H9 (cell line): Measurements from ENCODE around the gene NFS1. TPM values are rescaled to one million over a fixed set of nuclear protein-coding genes. Genes with fewer than 3 reads are reported as not detected.

ENCODE experiments used
- DNase-seq: peaks from one replicate; pipeline ENCODE4 v3.0.0-alpha.2; 2017
- H2AFZ ChIP-seq: one replicate; pipeline ENCODE4 v1.6.1; 2013; ENCODE audit warnings: mild to moderate bottlenecking, low read length, control low read depth, moderate library complexity
- H2AK5ac ChIP-seq: 2 replicates; pipeline ENCODE4 v1.6.1; 2013; ENCODE audit warnings: low read length, control low read depth, mixed read lengths; ENCODE audit not compliant: insufficient read length
- H2BK120ac ChIP-seq: one replicate; pipeline ENCODE4 v1.6.1; 2013; ENCODE audit warnings: low read depth, mild to moderate bottlenecking, low read length, control low read depth, inconsistent platforms; ENCODE audit not compliant: poor library complexity, severe bottlenecking
- H2BK12ac ChIP-seq: 2 replicates; pipeline ENCODE4 v1.6.1; 2013; ENCODE audit warnings: low read length, control low read depth, mixed read lengths, low read depth; ENCODE audit not compliant: insufficient read length
- H2BK15ac ChIP-seq: 2 replicates; pipeline ENCODE4 v1.6.1; 2013; ENCODE audit warnings: low read depth, low read length, control low read depth
- H2BK20ac ChIP-seq: one replicate; pipeline ENCODE4 v1.6.1; 2013; ENCODE audit warnings: low read depth, mild to moderate bottlenecking, low read length, control low read depth, inconsistent platforms; ENCODE audit not compliant: poor library complexity, severe bottlenecking
- H2BK5ac ChIP-seq: 2 replicates; pipeline ENCODE4 v1.6.1; 2013; ENCODE audit warnings: low read length, control low read depth, mixed read lengths; ENCODE audit not compliant: insufficient read length
- H3K14ac ChIP-seq: 2 replicates; pipeline ENCODE4 v1.6.1; 2013; ENCODE audit warnings: low read length, control low read depth; ENCODE audit not compliant: insufficient read depth
- H3K18ac ChIP-seq: 2 replicates; pipeline ENCODE4 v1.6.1; 2013; ENCODE audit warnings: low read depth, mild to moderate bottlenecking, mixed read lengths, low read length, control low read depth; ENCODE audit not compliant: insufficient read length
- H3K23ac ChIP-seq: 2 replicates; pipeline ENCODE4 v1.6.1; 2013; ENCODE audit warnings: low read length, control low read depth, mixed read lengths, low read depth; ENCODE audit not compliant: insufficient read length
- H3K23me2 ChIP-seq: 2 replicates; pipeline ENCODE4 v1.6.1; 2013; ENCODE audit warnings: low read depth, mild to moderate bottlenecking, mixed read lengths, low read length, control low read depth; ENCODE audit not compliant: insufficient read length, poor library complexity, severe bottlenecking
- H3K27ac ChIP-seq: 2 replicates; pipeline ENCODE4 v1.5.1; 2013; ENCODE audit warnings: low read length, control low read depth, mixed read lengths, low read depth; ENCODE audit not compliant: insufficient read length
- H3K27me3 ChIP-seq: 2 replicates; pipeline ENCODE4 v1.6.1; 2013; ENCODE audit warnings: low read length, control low read depth, inconsistent platforms; ENCODE audit not compliant: insufficient read depth
- H3K4ac ChIP-seq: 2 replicates; pipeline ENCODE4 v1.6.1; 2013; ENCODE audit warnings: low read depth, mild to moderate bottlenecking, control low read depth, inconsistent platforms, low read length, moderate library complexity
- H3K4me1 ChIP-seq: 2 replicates; pipeline ENCODE4 v1.6.1; 2013; ENCODE audit warnings: low read length, control low read depth, inconsistent platforms; ENCODE audit not compliant: insufficient read depth
- H3K4me2 ChIP-seq: 2 replicates; pipeline ENCODE4 v1.6.1; 2013; ENCODE audit warnings: low read length, control low read depth, mixed read lengths; ENCODE audit not compliant: insufficient read length, insufficient read depth
- H3K56ac ChIP-seq: 2 replicates; pipeline ENCODE4 v1.6.1; 2013; ENCODE audit warnings: low read depth, mild to moderate bottlenecking, mixed read lengths, low read length, control low read depth; ENCODE audit not compliant: insufficient read length
- H3K79me1 ChIP-seq: 2 replicates; pipeline ENCODE4 v1.6.1; 2013; ENCODE audit warnings: low read depth, mild to moderate bottlenecking, moderate library complexity, low read length, control low read depth, inconsistent platforms; ENCODE audit not compliant: insufficient read depth, poor library complexity, severe bottlenecking
- H3K79me2 ChIP-seq: 2 replicates; pipeline ENCODE4 v1.6.1; 2013; ENCODE audit warnings: low read length, control low read depth, inconsistent platforms; ENCODE audit not compliant: insufficient read depth
- H3K9ac ChIP-seq: 2 replicates; pipeline ENCODE4 v1.6.1; 2013; ENCODE audit warnings: low read length, control low read depth, mixed read lengths; ENCODE audit not compliant: insufficient read length; ENCODE audit errors: extremely low read depth
- H3K9me3 ChIP-seq: one replicate; pipeline ENCODE4 v1.6.1; 2013; ENCODE audit warnings: low read depth, low read length, inconsistent platforms; ENCODE audit not compliant: control insufficient read depth
- H3T11ph ChIP-seq: one replicate; pipeline ENCODE4 v1.6.1; 2013; ENCODE audit warnings: mild to moderate bottlenecking, low read length, control low read depth, inconsistent platforms
- H4K20me1 ChIP-seq: one replicate; pipeline ENCODE4 v1.6.1; 2013; ENCODE audit not compliant: control insufficient read depth, insufficient read length, insufficient read depth
- H4K5ac ChIP-seq: 2 replicates; pipeline ENCODE4 v1.6.1; 2013; ENCODE audit warnings: low read depth, mild to moderate bottlenecking, mixed read lengths, low read length, control low read depth; ENCODE audit not compliant: insufficient read length
- H4K8ac ChIP-seq: replicated peaks from 2 replicates; pipeline ENCODE4 v1.6.1; 2013; ENCODE audit warnings: low read length, control low read depth, mixed read lengths, low read depth; ENCODE audit not compliant: insufficient read length
- H4K91ac ChIP-seq: 2 replicates; pipeline ENCODE4 v1.6.1; 2013; ENCODE audit warnings: low read depth, mild to moderate bottlenecking, moderate library complexity, mixed read lengths, low read length, control low read depth; ENCODE audit not compliant: insufficient read length
- H3K27ac Mint-ChIP-seq, 3 experiments: 2 replicates in 2 of 3; 3 replicates in 1 of 3; pipeline ENCODE4 v1.8.0; 2020 to 2021; ENCODE audit warnings: mixed read lengths in 3 of 3, mild to moderate bottlenecking in 1 of 3, moderate library complexity in 1 of 3
- H3K27me3 Mint-ChIP-seq: 2 replicates; pipeline ENCODE4 v1.8.0; 2021; ENCODE audit warnings: low read depth, mild to moderate bottlenecking, moderate library complexity, mixed read lengths
- H3K36me3 Mint-ChIP-seq, 3 experiments: 2 replicates in 2 of 3; 3 replicates in 1 of 3; pipeline ENCODE4 v1.8.0; 2020 to 2021; ENCODE audit warnings: low read depth in 3 of 3, mixed read lengths in 3 of 3; ENCODE audit not compliant: insufficient read depth in 1 of 3
- H3K4me1 Mint-ChIP-seq, 2 experiments: 2 replicates each; pipeline ENCODE4 v1.8.0; 2020; ENCODE audit warnings: mixed read lengths in 2 of 2
- H3K4me3 Mint-ChIP-seq, 2 experiments: 2 replicates in 1 of 2; 3 replicates in 1 of 2; pipeline ENCODE4 v1.8.0; 2020 to 2021; ENCODE audit warnings: mild to moderate bottlenecking in 2 of 2, mixed read lengths in 2 of 2, moderate library complexity in 1 of 2
- H3K9me3 Mint-ChIP-seq, 2 experiments: 2 replicates in 1 of 2; 3 replicates in 1 of 2; pipeline ENCODE4 v1.8.0; 2020; ENCODE audit warnings: mild to moderate bottlenecking in 2 of 2, mixed read lengths in 2 of 2, moderate library complexity in 1 of 2
- CTCF ChIP-seq: fragments of 200-600 bp; sonication (generic); conservative IDR thresholded peaks from 3 replicates; pipeline ENCODE4 v1.8.0; 2021; ENCODE audit warnings: antibody characterized with exemption, mild to moderate bottlenecking
- WGBS: extraction: QIAGEN DNeasy Blood & Tissue Kit; methylation state at CpG from one replicate; pipeline ENCODE4 v1.1.7; 2013; ENCODE audit warnings: missing lambda C conversion rate, low lambda C conversion rate, mixed read lengths; ENCODE audit not compliant: insufficient read length; ENCODE audit errors: extremely low coverage; 5-methylcytosine and 5-hydroxymethylcytosine counted together
- total RNA-seq: library from RNA; stranded (reverse); gene quantifications from 2 replicates; pipeline ENCODE4 v1.2.1, GENCODE V29; 2021

The NFS1 gene
- total RNA-seq, 1 experiment from 2014 or later: 26.6 TPM

DNA sequence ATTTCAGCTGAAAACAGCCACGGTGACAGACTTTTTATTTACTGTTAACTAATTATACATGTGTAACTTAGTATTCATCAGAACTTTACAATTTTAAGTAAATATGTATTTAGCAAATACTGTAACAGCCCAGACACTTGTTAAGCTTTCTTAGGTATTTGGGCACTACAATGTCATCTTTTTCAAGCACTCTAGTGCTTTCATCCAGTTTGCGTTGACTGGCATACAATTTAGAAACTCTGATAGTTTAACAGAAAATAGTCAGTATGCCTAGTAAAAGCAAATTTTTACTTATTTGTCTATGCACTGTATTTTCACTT, 32.3 kb upstream of the NFS1 start:
- H4K91ac ChIP-seq: no peak overlapping the region
- DNase-seq: no peak
- H2BK20ac ChIP-seq: no peak overlapping the region
- H3K79me2 ChIP-seq: peaks cover 15% of the 10 kb centered on the region; the same call in 1 of the 2 replicates
- no peaks in the 10 kb centered on the region for H3K9me3 Mint-ChIP-seq
- H2BK15ac ChIP-seq: no peak overlapping the region
- H3K36me3 Mint-ChIP-seq: peaks cover 54 to 95% (median 93%) of the 10 kb centered on the region in 3 experiments
- H3K4me1 ChIP-seq: no peaks in the 10 kb centered on the region
- H3K27me3 Mint-ChIP-seq: no peaks in the 10 kb centered on the region; the same call in 1 of the 2 replicates
- no peak overlapping the region for H4K8ac ChIP-seq
- no peak overlapping the region for H3K56ac ChIP-seq
- H2AK5ac ChIP-seq: no peak overlapping the region
- H4K5ac ChIP-seq: no peak overlapping the region
- no peaks in the 10 kb centered on the region for H3K23me2 ChIP-seq
- no peak overlapping the region for H3K14ac ChIP-seq
- H3K79me1 ChIP-seq: peaks cover 9% of the 10 kb centered on the region
- no peak for TF ChIP-seq CTCF
- no peak overlapping the region for H3K18ac ChIP-seq
- no peak overlapping the region for H2AFZ ChIP-seq
- H3K27ac ChIP-seq: no peak overlapping the region
- H2BK120ac ChIP-seq: no peak overlapping the region
- H3K9me3 ChIP-seq: no peaks in the 10 kb centered on the region
- H3K4me2 ChIP-seq: no peak overlapping the region
- no peak overlapping the region for H3K4ac ChIP-seq
- no peak overlapping the region for H3K9ac ChIP-seq
- no peak overlapping the region for H3T11ph ChIP-seq
- peaks cover 5% of the 10 kb centered on the region in 2 experiments; a peak in 3 of 4 replicates for H3K4me1 Mint-ChIP-seq
- no peak overlapping the region for H3K23ac ChIP-seq
- H3K27ac Mint-ChIP-seq: no peak overlapping the region
- H4K20me1 ChIP-seq: no peaks in the 10 kb centered on the region
- no peaks in the 10 kb centered on the region for H3K27me3 ChIP-seq
- no peak overlapping the region for H2BK12ac ChIP-seq
- no peak overlapping the region for H2BK5ac ChIP-seq
- WGBS: no CpG with 5 or more reads among the region's 2 CpGs
- H3K4me3 Mint-ChIP-seq: no peak overlapping the region
